K562 (cell line): ENCODE data around the gene GAMT. TPM values are rescaled to one million over a fixed set of nuclear protein-coding genes. Genes with fewer than 3 reads are reported as not detected.
A peak's percentile ranks its signal among the peaks of the same experiment; 100 is the strongest.

Experiments
- ELK3 ChIP-seq: fragments of 450-650 bp; formaldehyde crosslinking; IDR thresholded peaks from 2 replicates; pipeline ENCODE4 v1.4.0; 2020; ENCODE audit warnings: mild to moderate bottlenecking
- FOXA1 ChIP-seq: fragments of 450-650 bp; IDR thresholded peaks from 2 replicates; pipeline ENCODE4 v1.6.1; 2016; ENCODE audit warnings: mild to moderate bottlenecking, borderline replicate concordance
- FOXP1 ChIP-seq: sonication (generic); formaldehyde crosslinking; IDR thresholded peaks from 2 replicates; pipeline ENCODE4 v1.8.0; 2022; ENCODE audit warnings: mild to moderate bottlenecking, missing genetic modification reagents
- MAX ChIP-seq: sonication (generic); formaldehyde crosslinking; IDR thresholded peaks from 2 replicates; pipeline ENCODE4 v1.9.0; 2022; ENCODE audit warnings: mild to moderate bottlenecking, missing genetic modification reagents
- MXI1 ChIP-seq: IDR thresholded peaks from 2 replicates; pipeline ENCODE4 v1.6.1; 2011; ENCODE audit warnings: low read depth, mild to moderate bottlenecking, improper control_type of control experiment, low read length
- NR2F6 ChIP-seq: fragments of 450-650 bp; formaldehyde crosslinking; IDR thresholded peaks from 2 replicates; pipeline ENCODE4 v1.4.0; 2020; ENCODE audit warnings: mild to moderate bottlenecking
- PPARD ChIP-seq: fragments of 250-450 bp; sonication (Bioruptor Pico); IDR thresholded peaks from 2 replicates; pipeline ENCODE4 v1.8.0; 2022; ENCODE audit warnings: inconsistent platforms, mild to moderate bottlenecking, moderate library complexity
- RBM17 ChIP-seq: fragments of 200-400 bp; formaldehyde crosslinking; IDR thresholded peaks from 2 replicates; pipeline ENCODE4 v1.6.1; 2017; ENCODE audit warnings: low read depth, mild to moderate bottlenecking, low read length, borderline replicate concordance
- SMARCB1 ChIP-seq: IDR thresholded peaks from 2 replicates; pipeline ENCODE4 v1.6.1; 2011; ENCODE audit warnings: improper control_type of control experiment, low read depth; ENCODE audit not compliant: insufficient read length
- SRF ChIP-seq, 2 experiments: fragments of 250-450, 450-650 bp in 1 of 2; sonication (Bioruptor Pico) in 1 of 2; sonication (generic) in 1 of 2; formaldehyde crosslinking; IDR thresholded peaks; 2 replicates each; pipeline versions ENCODE4 v1.5.0 to v1.5.1; 2020 to 2022; ENCODE audit warnings: mild to moderate bottlenecking in 1 of 2, missing genetic modification reagents in 1 of 2
- ZNF318 ChIP-seq, 2 experiments: fragments of 450-650 bp; IDR thresholded peaks; 2 replicates each; pipeline ENCODE4 v1.6.1; 2016; ENCODE audit warnings: mild to moderate bottlenecking in 2 of 2, borderline replicate concordance in 1 of 2, low read depth in 1 of 2, moderate library complexity in 1 of 2
- ZNF655 ChIP-seq: fragments of 250-450 bp; sonication (Bioruptor Pico); IDR thresholded peaks from 2 replicates; pipeline ENCODE4 v1.5.0; 2021
- ZNF740 ChIP-seq, 3 experiments: fragments of 200-800 bp in 1 of 3; sonication (Bioruptor generic) in 1 of 3; sonication (generic) in 1 of 3; formaldehyde crosslinking in 1 of 3; IDR thresholded peaks; 2 replicates each; pipeline versions ENCODE4 v1.6.1 to v1.8.0; 2016 to 2022; ENCODE audit warnings: mild to moderate bottlenecking in 2 of 3, missing compliant biosample characterization in 2 of 3, missing genetic modification characterization in 2 of 3, missing genetic modification reagents in 1 of 3
- polyA plus RNA-seq, 8 experiments: library from polyadenylated mRNA; depleted of rRNA in 4 of 8; stranded (reverse) in 5 of 8; unstranded in 3 of 8; fragments of >200 nt; fragmentation: Nextera tagmentation in 2 of 8; fragmentation: Illumina TruSeq in 1 of 8; extraction: Ambion mirVana in 2 of 8; extraction: Trizol in 1 of 8; gene quantifications; 2 replicates each; pipeline versions ENCODE4 v1.2.1 to v1.2.3, GENCODE V29; 2011 to 2014; ENCODE audit warnings: inconsistent platforms in 1 of 8, missing spikeins in 1 of 8
- total RNA-seq, 7 experiments: library from RNA; depleted of rRNA in 6 of 7; stranded (reverse); fragments of >200 nt in 6 of 7; fragmentation: Illumina TruSeq in 2 of 7; extraction: Trizol in 2 of 7; gene quantifications; 2 replicates each; pipeline versions ENCODE4 v1.2.1 to v1.2.3, GENCODE V29; 2011 to 2021; ENCODE audit warnings: low replicate concordance in 1 of 7

The GAMT gene
- total and polyA plus RNA-seq, 9 of the 15 experiments (the other 6 are each of a cell fraction or from before 2014, with no cell fraction given): 1.3 to 35.3 (median 27.2) TPM

- TF ChIP-seq ELK3 (CRISPR knock-in tag) (no peak), FOXA1 (no peak), ZNF318 (IDR thresholded peaks at IDR 0.05; ENCODE audit: borderline replicate concordance in 1 of 2, low read depth in 1 of 2) (peak in 1 of 2 experiments; percentile 96; a peak in 2 of 4 replicates), FOXP1 (CRISPR knock-in tag) (peak; percentile 86; the same call in 1 of the 2 replicates), SMARCB1 (no peak), NR2F6 (CRISPR knock-in tag) (no peak), PPARD (CRISPR knock-in tag) (no peak), MXI1 (peak; percentile 86), RBM17 (no peak), MAX (CRISPR knock-in tag) (peak; percentile 92), ZNF740 (CRISPR knock-in tag; IDR thresholded peaks at IDR 0.05) (no peak), ZNF740 (tag; IDR thresholded peaks at IDR 0.05) (no peak), ZNF655 (CRISPR knock-in tag) (no peak), SRF (CRISPR knock-in tag; IDR thresholded peaks at IDR 0.05) (peak in 1 of 2 experiments; percentile 62; a peak in 1 of 4 replicates)
These were observed 36.9 kb upstream of the GAMT start, which contains the start of gene RPS15 (continued) for GRCh38 chr19:1438035-1438932.
